Putamen (tissue), 1 donor: ENCODE results near the gene DPH1.
"Not testable (repeated sequence)": the region's sequence is repeated elsewhere in the genome, so short reads cannot be mapped to it uniquely, and the experiment has no call there.

Source experiments
- DNase-seq: peaks from one replicate; pipeline ENCODE4 v3.0.0-alpha.2; 2016; ENCODE audit warnings: low spot score

Gene DPH1

DNA sequence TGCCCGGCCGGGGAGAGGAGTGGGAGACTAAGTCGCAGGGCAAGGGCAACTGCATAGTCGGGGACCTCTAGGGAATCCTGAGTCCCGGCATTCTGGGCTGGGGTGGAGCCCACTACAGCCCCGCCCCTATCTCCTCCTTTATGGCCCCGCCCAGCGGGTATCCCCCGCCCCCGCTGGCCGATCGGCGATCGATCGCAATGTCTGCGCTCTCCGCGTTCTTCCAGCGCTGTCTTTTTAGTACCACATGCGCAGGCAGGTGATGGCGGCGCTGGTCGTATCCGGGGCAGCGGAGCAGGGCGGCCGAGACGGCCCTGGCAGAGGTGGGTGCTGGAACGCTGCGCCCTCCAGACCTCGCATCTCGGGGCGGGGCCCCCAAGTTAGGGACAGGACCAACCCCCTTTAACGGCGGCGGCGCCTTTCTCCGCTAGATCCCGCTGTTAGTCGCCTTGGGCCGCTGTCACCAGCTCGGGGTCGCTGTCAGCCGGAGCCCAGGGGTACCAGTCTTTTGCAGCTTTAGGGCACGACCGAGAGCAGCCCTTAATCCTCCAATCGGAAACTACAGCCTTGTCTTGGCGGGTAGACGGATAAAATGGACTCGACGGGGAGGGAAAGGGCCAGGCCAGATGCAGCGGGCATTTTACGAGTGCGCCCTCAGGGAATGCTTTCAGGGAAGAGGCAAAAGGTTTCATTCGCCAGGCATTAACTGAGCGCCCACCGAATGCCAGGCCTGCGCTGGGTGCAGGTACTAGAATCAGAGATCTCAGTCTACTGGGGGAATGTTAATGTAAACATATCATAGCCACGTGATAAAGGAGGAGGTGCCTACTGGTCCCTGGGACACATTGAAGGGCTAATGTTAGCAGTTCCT lies at the start of gene DPH1:
Gene DPH1, plus strand, starts transcription at position 243 of the 868 bp plus-strand sequence. Its CDS starts 17 bp downstream, at position 260.
- peak; percentile 87 for DNase-seq

DNA sequence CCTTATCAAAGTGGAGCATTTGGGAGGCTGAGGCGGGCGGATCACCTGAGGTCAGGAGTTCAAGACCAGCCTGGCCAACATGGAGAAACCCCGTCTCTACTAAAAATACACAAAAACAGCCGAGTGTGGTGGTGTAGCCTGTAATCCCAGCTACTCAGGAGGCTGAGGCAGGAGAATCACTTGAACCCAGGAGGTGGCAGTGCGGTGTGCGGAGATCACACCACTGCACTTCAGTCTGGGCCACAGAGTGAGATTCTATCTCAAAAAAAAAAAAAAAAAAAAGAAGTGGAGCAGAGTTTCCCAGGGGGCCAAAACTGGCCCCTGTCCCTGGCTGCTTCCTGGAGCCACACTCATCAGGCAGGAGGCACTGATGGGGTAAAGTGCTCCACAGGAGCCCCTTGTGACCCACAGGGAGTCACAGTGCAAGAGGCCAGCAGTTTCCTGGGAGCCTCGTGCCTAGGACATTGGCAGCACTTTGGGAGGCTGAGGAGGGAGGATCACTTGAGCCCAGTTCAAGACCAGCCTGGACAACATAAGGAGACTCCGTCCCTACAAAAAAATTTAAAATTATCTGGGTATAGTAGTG lies 49.2 kb upstream of the DPH1 start:
- no peak for DNase-seq

DNA sequence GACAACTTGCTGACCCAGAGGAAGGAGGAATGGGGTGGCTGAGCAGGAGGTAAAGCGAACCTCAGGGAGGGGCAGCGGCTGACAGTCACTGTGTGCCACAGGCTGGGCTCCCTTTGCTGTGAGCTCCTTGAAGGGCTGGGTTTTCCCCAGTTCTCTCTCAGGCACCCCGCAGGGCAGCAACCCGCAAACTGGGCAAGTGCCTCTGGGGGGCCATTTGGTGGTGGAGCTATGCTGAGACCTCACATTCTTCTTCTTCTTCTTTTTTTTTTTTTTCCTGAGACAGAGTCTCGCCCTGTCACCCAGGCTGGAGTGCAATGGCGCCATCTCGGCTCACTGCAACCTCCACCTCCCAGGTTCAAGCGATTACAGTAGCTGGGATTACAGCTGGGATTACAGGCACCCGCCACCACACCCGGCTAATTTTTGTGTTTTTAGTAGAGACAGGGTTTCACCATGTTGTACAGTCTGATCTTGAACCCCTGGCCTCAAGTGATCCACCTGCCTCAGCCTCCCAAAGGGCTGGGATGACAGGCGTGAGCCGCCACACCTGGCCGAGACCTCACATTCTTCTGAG lies 47.1 kb upstream of the DPH1 start:
- DNase-seq = not testable (repeated sequence)

DNA sequence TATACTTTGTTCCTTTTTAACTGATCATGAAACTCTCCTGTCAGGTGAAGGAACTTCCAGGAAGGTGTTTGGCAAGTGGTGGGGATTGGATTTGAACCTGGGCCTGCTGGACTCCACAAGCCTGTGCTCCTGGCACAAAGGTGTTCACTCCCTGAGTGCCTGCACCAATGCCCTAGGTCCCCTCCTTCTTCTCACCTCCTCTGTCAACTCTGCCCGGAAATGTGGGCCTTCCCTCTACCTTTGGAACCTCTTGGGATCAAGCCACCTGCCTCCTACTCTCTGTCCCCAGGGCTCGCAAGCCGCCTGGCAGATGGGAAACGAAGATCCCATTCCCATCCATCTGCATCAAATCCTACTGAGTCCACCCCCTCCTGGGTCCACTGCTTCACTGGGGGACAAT lies 44.9 kb upstream of the DPH1 start:
- DNase-seq = no peak

DNA sequence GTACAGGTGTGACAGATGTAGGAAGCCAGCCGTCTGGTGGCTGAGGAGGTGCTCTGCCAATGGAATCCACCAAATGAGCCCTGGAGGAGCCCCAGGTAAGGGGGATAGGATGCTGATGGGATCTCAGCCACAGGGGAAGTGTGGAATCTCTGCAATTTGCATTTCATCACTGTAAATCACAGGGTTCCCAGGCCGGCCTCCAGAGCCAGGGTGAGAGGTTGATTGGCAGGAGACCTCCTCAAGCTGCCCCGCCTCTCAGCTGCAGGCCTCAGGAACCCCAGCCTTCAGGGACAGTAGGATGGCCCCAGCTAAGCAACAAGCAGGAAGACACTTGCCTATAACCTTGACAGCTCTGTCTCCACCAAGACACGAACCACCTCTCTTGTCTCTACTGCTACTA lies 44.3 kb upstream of the DPH1 start:
- DNase-seq = no peak

DNA sequence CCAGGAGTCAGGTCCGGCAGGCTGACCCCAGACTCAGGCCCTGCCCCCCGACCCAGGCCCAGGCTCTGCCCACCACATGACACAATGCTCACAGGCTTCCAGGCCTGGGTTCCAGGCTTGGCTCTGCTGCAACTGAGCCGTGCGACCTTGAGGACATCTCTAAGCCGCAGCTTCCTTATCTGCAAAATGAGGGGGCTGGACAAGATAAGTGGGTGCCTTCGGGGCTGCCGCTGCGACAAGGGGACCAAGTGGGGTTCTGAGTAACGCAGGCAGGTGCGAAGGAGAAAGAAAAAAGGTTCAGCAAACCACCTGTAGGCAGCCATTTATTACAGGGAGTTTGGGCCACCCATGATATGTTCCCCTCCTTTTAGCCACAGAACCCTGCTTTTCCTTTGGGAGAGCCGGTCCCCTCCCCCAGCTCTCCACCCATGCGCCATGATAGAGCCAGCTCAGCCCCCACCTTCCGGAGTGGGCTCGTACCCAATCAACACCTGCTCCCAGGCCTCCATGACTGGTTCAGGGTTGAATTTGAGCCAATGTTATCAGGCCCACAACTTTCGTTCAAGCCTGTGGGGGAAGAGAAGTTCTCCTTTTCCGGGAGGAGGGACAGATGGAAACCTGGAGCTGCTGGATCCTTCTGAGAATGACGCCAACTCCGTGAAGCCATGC lies 43.0 kb upstream of the DPH1 start:
- no peak for DNase-seq

DNA sequence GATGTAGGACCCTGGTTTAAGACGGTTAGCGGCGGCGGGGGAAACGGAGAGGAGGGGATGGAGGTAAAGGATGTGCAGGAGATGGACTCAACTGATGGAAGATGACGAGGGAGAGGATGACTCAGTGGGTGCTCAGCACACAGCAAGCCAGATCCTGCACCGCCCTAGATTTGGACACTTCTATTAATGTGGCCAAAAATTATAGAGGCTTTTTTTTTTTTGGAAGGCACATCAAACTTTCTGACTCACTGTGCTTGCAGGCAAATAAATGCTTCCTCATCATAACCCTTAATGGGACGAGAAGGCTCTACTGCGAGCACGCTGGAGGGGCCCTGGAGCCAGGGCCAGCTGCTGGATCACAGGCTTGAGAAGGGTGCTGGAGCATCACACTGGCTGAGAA lies 40.8 kb upstream of the DPH1 start:
- DNase-seq = no peak

DNA sequence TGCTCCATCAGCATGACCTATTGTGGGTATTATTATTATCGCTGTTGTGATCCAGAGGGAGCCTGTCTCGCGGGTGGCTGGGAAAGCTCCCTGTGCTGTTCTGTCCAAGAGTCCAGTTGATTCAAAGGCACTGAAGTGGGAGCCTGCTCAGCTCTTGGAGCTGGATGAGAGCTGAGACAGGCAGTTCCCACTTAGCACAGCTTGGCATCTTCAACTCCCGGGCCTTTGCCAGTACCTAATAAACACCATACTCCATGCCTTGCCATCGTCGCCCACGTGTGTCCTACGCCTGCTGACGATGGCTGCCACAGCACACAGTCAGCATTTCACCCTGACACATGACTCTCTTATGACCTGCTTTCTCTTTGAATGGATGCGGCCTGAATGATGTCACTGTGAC lies 37.4 kb upstream of the DPH1 start:
- DNase-seq = no peak

DNA sequence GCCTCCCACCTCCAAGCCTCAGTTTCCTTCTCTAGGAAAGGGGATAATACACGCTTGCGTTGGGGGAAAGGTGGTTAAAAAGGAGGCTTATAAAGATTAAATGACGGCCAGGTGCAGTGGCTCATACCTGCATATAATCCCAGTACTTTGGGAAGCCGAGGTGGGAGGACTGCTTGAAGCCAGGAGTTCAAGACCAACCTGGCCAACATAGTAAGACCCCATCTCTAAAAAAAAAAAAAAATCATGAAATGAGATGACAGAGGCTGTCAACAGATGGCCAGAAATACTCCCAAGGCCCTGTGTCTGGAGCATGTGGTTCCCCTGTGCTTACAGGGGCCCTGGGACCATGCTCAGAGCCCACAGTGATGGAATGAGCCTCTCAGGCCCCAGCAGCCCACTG lies 35.2 kb upstream of the DPH1 start:
- no peak for DNase-seq

DNA sequence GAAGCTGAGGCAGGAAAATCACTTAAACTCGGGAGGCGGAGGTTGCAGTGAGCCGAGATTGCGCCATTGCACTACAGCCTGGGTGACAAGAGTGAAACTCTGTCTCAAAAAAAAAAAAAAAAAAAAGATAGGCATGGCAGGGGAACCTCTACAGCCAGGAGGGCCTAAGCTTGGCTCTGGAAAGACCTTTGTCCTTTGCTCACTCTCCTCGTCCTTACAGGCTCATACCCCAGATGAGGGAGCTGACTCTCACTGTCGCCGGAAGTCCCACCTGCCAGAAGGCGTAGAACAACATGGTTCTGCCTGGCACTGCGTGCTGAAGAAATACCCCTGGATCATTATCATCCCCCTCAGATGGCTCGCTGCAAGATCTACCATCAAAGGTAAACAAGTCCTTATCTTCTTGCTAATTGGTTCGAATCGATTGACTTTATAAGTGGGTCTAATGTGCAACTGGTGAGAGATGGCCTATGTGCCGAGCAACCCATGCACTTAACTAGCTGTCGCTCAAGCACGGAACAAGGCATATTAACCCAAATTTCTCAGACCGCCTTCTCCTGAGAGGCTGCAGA lies 34.5 kb upstream of the DPH1 start:
- DNase-seq = no peak

DNA sequence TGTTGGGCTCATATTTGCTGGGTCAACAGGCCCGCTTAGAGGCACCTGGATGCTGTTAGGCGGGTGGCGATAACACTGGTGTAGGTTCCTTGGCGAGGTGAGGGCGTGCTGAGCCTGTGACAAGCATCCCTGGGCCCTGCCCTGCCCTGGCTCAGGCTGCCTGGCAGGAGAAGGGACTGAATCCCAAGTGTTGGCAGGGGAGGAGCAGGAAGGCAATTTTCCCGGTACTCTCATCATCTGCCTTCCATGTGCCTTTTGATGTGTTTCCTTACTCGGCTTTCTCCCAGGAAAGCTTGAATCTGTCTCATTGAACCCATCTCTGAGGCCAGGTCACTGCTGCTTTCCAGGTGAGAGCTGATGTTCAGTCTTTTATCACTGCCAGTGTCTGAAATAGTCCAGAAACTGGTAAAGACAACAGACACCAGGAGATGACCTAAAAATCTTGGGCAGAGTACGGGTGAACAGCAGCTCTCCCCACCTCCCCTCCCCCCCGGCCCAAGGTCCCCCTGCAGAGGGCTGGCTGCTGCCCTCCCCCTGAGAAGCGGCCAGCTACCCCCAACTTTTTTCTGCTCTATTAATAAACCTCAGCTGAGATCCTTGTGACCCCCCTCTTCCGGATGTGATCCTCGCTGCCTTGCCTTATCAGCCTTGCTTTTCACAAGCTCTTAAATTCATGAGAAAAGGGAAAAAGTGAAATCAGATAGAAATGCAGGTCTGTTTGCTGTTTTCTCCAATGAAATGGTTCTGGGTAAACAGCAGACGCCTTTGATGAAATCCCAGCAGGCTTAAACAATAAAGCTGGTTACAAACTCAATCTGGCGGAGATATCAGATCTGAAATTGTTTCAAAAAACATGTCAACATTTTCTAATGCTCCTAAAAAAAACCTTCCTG lies 33.8 kb upstream of the DPH1 start:
- DNase-seq = no peak

DNA sequence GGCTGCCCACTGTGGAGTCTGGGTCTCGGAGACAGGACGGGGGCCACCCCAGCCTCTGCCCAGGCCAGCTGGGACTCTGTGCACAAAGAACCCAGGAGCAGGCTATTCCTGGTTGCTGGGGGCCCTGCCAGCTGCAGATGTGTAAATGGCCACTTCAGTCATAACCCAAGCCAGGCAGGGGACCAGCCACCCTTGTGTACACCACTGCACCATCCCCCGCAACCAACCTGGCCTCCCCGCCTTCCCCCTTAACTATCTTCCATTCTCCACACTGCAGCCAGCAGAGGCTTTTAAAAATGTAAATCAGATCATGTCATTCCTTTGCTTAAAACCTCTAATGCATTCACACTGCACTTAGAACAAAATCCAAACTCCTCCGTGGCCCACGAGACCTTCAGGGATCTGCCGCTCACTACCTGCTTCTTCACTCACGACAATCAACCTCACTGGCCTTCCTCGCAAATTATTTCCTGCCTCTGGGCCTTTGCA lies 33.1 kb upstream of the DPH1 start:
- DNase-seq = no peak

DNA sequence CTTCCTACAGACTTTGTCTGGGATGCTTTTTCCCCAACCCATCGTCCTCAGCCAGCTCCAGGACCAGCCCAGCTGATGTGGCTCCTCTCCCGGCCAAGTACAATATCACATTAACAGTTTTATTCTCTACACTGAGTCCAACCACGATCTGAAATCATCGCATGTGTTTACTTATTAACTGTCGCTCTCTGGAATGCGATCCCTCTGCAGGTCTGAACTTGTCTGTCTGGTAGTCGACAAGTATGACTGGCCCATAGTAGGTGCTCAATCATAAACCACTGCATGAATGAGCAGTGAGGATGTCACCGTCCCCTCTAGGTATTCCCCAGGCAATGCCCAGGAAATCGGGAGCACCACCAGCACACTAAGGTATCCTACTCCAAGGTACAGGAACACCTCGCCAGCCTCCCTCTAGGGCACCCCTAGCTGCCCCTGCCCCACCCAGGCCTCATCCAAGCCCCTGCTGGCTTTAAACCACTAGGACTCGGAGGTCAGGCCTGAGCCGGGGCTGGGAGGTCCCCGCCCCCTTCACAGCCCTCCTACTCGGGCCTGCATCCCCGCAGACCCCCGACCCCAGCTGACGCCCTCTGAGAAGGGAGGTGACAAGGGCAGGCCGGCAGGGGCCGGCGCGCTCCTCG lies 32.5 kb upstream of the DPH1 start:
- DNase-seq = no peak

DNA sequence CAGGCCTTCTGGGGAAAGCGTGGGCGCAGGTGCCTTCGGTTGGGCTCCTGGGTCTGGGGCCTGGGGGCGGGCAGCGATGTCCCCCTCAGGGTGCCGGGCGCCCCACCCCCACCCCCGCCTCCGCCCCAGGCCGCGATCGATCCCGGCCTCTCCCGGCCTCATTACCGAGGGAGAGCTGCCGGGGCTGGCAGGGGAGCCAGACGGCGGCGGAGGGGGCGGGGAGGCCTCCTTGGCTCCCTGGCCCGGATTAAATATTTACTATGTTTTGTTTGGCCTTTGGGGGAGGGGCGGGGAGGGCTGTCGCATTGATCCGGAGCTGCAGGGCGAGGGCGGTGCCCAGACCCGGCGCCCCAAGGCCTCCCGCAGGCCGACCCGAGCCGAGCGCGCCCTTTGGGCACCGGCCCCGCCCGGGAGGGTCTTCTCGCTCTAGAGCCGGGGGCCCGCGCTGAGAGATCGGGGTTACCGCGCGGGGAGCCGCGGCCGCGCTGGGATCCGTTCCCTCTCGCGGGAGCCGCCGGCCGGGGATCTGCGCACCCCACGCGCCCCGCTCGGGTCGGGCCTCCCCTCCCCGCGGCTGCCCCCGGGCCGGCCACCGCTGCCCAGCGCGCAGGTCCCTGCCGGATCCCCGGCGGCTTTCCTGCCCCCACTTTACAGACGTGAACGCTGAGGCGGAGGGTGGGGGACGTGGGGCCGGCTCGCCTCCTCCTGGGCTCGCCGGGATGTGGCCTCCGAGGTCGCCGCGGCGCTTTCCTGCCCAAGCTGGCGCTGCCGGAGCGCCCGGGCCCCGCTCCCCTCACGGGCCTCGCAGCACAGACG lies 31.8 kb upstream of the DPH1 start:
- no peak for DNase-seq

DNA sequence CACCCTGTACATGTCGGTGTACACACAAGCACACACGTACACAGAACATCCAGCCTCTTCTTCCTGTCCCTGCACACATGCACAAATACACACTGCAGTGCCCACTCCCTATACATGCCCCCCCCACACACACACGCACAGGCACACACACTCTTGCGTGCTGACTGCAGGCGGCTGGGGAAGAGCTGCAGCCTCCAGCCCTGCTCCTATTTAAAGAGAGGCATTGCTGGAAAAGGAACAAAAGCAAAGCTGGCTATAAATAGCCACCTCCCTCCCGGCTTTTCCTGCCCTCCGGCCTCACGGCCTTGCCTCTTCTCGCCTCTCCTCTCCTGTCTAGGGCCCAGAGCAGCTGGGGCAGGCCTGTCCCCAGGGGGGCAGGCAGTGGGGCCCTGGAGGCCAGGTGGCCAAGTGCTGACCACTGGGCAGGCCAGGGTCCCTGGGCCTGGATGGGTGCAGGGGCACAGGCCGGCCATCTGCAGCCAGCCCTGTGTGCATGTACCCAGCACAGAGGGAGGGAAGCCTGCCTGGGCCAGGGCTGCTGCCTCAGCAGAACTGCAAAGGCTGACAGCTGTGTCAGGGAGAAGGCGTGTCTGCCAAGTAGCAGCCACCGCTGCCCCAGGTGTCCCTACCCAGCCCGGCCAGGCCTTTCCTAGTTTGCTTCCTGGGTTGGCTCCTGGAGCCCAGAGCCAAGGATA lies 30.2 kb upstream of the DPH1 start:
- DNase-seq = peak; percentile 59

DNA sequence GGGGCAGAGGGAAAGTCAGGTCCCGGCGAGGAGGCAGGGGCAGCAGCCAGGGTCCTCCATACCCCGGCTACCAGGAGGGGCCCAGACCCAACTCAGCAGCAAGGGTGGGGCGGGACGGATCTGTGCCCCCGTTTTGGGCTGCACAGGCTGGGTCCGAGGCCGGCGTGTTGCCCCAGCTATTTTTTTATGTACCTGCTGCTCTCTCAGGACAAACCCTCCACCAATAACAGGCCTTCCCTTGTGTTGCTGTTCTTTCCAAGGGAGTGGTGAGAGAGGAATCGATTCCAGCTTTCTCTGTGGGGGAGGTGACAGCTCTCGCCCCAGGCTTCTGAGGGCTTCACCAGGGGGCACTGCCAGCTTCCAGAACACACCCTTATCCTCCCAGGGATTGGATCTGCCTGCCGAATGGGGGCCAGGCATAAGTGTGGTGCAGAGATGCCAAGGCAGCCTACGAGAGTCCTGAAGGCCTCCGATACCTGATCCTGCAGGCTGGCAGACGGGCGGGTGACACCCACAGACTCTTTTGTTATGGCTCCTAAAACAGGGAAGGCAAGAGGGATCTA lies 27.1 kb upstream of the DPH1 start:
- no peak for DNase-seq

DNA sequence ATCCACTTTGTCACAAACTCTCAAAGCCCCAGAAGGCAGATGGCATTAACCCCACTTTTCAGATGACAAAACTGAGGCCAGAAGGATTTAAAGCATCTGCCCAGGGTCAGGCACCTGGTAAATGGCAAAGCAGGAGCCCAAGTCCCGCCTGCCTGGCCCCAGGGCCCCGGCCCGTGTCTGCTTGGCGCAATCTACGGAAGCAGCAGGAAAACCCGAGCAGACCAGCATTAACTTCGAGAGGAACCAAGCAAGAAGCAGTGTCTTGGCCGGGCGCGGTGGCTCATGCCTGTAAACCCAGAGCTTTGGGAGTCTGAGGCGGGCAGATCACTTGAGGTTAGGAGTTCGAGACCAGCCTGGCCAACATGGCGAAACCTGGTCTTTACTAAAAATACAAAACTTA lies 26.4 kb upstream of the DPH1 start:
- DNase-seq = no peak

DNA sequence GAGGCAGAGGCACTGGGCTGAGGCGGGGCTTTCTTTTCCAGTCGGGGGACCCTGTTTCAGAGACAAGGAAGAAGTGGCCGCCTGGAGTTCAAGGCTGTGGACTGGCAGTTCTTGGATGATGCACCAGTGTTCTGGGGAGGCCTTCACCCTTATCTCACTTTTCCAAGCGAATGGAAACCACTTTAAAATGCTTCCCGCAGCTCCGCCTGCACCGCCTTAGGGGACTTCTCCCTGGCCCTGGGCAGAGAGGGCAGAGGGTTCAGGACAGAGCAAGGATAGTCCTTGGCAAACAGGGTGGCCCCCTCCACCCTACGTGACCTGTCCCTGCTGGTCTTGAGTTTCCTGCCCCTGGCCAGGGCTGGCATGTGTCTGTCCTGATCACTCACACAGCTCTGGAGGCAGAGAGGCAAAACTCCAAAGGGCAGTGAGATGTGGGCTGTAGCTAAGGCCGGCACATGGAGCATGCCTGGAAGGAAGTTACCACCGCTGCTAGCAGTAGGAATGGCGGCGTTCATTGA lies 25.5 kb upstream of the DPH1 start:
- DNase-seq = no peak
